HUES48 (cell line): Measurements from ENCODE around the gene AFF3.
"Not testable (repeated sequence)": the region's sequence is repeated elsewhere in the genome, so short reads cannot be mapped to it uniquely, and the experiment has no call there.

Source experiments
- H3K27ac ChIP-seq: one replicate; pipeline ENCODE4 v1.7.0; 2013; ENCODE audit warnings: low read depth, low read length, inconsistent platforms
- H3K27me3 ChIP-seq: 2 replicates; pipeline ENCODE4 v1.6.1; 2013; ENCODE audit warnings: mild to moderate bottlenecking, low read length; ENCODE audit not compliant: control insufficient read depth, insufficient read depth
- H3K36me3 ChIP-seq: 2 replicates; pipeline ENCODE4 v1.6.1; 2013; ENCODE audit warnings: low read length; ENCODE audit not compliant: control insufficient read depth, insufficient read depth
- H3K4me1 ChIP-seq: 2 replicates; pipeline ENCODE4 v1.6.1; 2013; ENCODE audit warnings: mild to moderate bottlenecking, low read length; ENCODE audit not compliant: control insufficient read depth, insufficient read depth
- H3K4me3 ChIP-seq: 2 replicates; pipeline ENCODE4 v1.5.1; 2013; ENCODE audit warnings: mild to moderate bottlenecking, low read depth, low read length
- H3K9ac ChIP-seq: 2 replicates; pipeline ENCODE4 v1.6.1; 2013; ENCODE audit warnings: mild to moderate bottlenecking, low read depth, low read length, moderate library complexity
- H3K9me3 ChIP-seq: 2 replicates; pipeline ENCODE4 v1.6.1; 2013; ENCODE audit warnings: low read length; ENCODE audit not compliant: control insufficient read depth, insufficient read depth

AFF3 gene

GRCh38 chr2:100106460-100106859 is 35.9 kb downstream of the AFF3 start:
- no peaks in the 10 kb centered on the region for H3K36me3 ChIP-seq
- no peak overlapping the region for H3K9ac ChIP-seq
- peak overlapping the region; percentile 53 for H3K4me3 ChIP-seq
- peak overlapping the region; percentile 21 for H3K27ac ChIP-seq
- H3K4me1 ChIP-seq: peaks cover 18% of the 10 kb centered on the region
- no peaks in the 10 kb centered on the region for H3K9me3 ChIP-seq
- H3K27me3 ChIP-seq: peaks cover 79% of the 10 kb centered on the region

- no peaks in the 10 kb centered on the region for H3K36me3 ChIP-seq
- H3K4me3 ChIP-seq: peak overlapping the region; percentile 53
- peaks cover 18% of the 10 kb centered on the region for H3K4me1 ChIP-seq
- H3K9me3 ChIP-seq: no peaks in the 10 kb centered on the region
- H3K27ac ChIP-seq: no peak overlapping the region
- H3K9ac ChIP-seq: no peak overlapping the region
- H3K27me3 ChIP-seq: peaks cover 76% of the 10 kb centered on the region
Observed at GRCh38 chr2:100105678-100106054, 36.7 kb downstream of the AFF3 start.

GRCh38 chr2:100104718-100105677 is 37.4 kb downstream of the AFF3 start:
- no peak overlapping the region for H3K9ac ChIP-seq
- peak overlapping the region; percentile 53 for H3K4me3 ChIP-seq

GRCh38 chr2:100104265-100104664 is 38.1 kb downstream of the AFF3 start:
- not testable (repeated sequence) for H3K4me3 ChIP-seq

More at GRCh38 chr2:100104718-100105677, 37.4 kb downstream of the AFF3 start:
- Histone ChIP-seq H3K36me3 (no peaks in the 10 kb centered on the region), H3K27me3 (peaks cover 72% of the 10 kb centered on the region), H3K4me1 (peaks cover 18% of the 10 kb centered on the region), H3K9me3 (no peaks in the 10 kb centered on the region), H3K27ac (no peak overlapping the region)

GRCh38 chr2:100103527-100104252 is 38.7 kb downstream of the AFF3 start:
- H3K4me3 ChIP-seq, H3K36me3 ChIP-seq, H3K9ac ChIP-seq, H3K27ac ChIP-seq, H3K9me3 ChIP-seq: not testable (repeated sequence)
- peaks cover 64% of the 10 kb centered on the region for H3K27me3 ChIP-seq
- peaks cover 18% of the 10 kb centered on the region for H3K4me1 ChIP-seq

More at GRCh38 chr2:100104265-100104664, 38.1 kb downstream of the AFF3 start:
- H3K9me3 ChIP-seq, H3K27ac ChIP-seq, H3K9ac ChIP-seq, H3K36me3 ChIP-seq: not testable (repeated sequence)
- peaks cover 18% of the 10 kb centered on the region for H3K4me1 ChIP-seq
- peaks cover 65% of the 10 kb centered on the region for H3K27me3 ChIP-seq

GRCh38 chr2:100102466-100103180 is 39.8 kb downstream of the AFF3 start:
- H3K4me1 ChIP-seq: peaks cover 18% of the 10 kb centered on the region
- not testable (repeated sequence) for H3K4me3 ChIP-seq, H3K9ac ChIP-seq, H3K9me3 ChIP-seq, H3K36me3 ChIP-seq, H3K27ac ChIP-seq
- peaks cover 53% of the 10 kb centered on the region for H3K27me3 ChIP-seq

GRCh38 chr2:100098855-100099254 is 43.5 kb downstream of the AFF3 start:
- H3K4me1 ChIP-seq, H3K4me3 ChIP-seq, H3K9me3 ChIP-seq, H3K36me3 ChIP-seq, H3K27ac ChIP-seq, H3K9ac ChIP-seq: not testable (repeated sequence)
- H3K27me3 ChIP-seq: peaks cover 23% of the 10 kb centered on the region

GRCh38 chr2:100097611-100098294 is 44.6 kb downstream of the AFF3 start:
- not testable (repeated sequence) for H3K4me1 ChIP-seq, H3K4me3 ChIP-seq, H3K9ac ChIP-seq, H3K36me3 ChIP-seq, H3K9me3 ChIP-seq, H3K27ac ChIP-seq
- peaks cover 13% of the 10 kb centered on the region for H3K27me3 ChIP-seq

GRCh38 chr2:100095845-100096244 is 46.5 kb downstream of the AFF3 start:
- H3K27me3 ChIP-seq, H3K4me1 ChIP-seq, H3K27ac ChIP-seq, H3K9me3 ChIP-seq, H3K36me3 ChIP-seq, H3K4me3 ChIP-seq, H3K9ac ChIP-seq: not testable (repeated sequence)

GRCh38 chr2:100091807-100092206 is 50.6 kb downstream of the AFF3 start:
- not testable (repeated sequence) for H3K27ac ChIP-seq, H3K36me3 ChIP-seq, H3K9ac ChIP-seq, H3K4me3 ChIP-seq, H3K9me3 ChIP-seq, H3K27me3 ChIP-seq, H3K4me1 ChIP-seq
